GM13977 (cell line): Measurements from ENCODE around the gene ALKBH2.

ENCODE experiments used
- DNase-seq: peaks from one replicate; pipeline ENCODE4 v3.0.0; 2012; ENCODE audit warnings: low spot score
- CTCF ChIP-seq: IDR thresholded peaks from 2 replicates; pipeline ENCODE4 v1.5.1; 2012; ENCODE audit warnings: mild to moderate bottlenecking, control low read depth; ENCODE audit not compliant: insufficient read depth; ENCODE audit errors: extremely low read depth, missing control alignments
- in situ Hi-C: fragments of 300-500 bp; cut with MboI; formaldehyde crosslinking; loops from one replicate; pipeline ENCODE4 v1.12.0; 2022; ENCODE audit warnings: low sequenced_read_pairs, low pct_unique_long_range_greater_than_20kb, mixed read lengths, inconsistent platforms; ENCODE audit not compliant: unreplicated experiment

ALKBH2 gene

GRCh38 chr12:109124878-109125648 is 31.8 kb upstream of the ALKBH2 start:
- TF ChIP-seq CTCF: no peak
- DNase-seq: no peak
- in situ Hi-C loops: loop anchor here (25.0 kb wide), 1 partner anchor 262 kb away; no protein-coding TSS in a partner anchor

DNA sequence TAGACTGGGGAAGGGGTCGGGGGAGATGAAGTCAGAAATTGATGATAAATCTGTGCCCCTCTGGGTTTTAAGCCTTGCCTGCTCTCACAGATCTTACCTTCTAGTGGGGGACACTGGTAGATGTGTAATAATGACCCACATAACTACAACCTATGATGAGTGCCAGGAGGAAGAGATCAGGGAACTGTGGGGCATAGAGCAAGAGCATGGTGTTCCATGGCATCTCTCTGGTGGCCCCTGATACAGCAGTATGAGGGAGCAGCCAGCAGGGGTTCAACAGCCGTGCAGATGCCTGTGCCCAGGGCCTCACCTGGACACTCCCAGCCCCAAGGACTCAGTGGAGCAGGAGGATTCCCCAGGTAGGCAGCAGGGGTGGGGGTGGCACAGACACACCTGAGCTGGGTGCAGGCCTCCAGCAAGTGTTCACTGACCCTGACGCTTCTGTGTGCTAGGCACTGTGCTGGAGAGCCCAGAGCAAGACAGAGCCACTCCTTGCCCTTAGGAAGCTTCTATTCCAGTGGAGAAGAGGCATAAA is 28.1 kb upstream of the ALKBH2 start:
- no peak for TF ChIP-seq CTCF
- in situ Hi-C loops: loop anchor here (25.0 kb wide), 1 partner anchor 266 kb away; no protein-coding TSS in a partner anchor
- DNase-seq: no peak

DNA sequence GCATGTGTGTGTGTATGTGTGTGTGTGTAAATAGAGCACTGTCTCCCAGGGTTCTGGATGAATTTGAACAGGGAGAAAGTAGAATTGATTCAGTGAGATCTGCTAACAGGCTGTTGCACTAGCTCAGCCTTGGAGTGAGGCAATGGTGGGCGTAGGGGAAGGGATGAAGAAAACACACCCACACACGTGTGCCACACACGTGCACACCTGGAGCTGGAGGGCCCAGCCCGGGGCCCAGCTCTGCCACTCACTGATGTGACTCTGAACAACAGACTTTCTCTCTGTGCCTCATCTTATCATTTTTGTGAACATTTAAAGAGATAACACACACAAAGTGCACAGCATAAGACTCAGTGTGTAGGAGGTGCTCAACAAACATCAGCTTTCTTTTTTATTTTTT is 27.3 kb upstream of the ALKBH2 start:
- TF ChIP-seq CTCF: no peak
- in situ Hi-C loops: loop anchor here (25.0 kb wide), 1 partner anchor 267 kb away; no protein-coding TSS in a partner anchor
- no peak for DNase-seq

- TF ChIP-seq CTCF: no peak
- in situ Hi-C loops: loop anchor here (25.0 kb wide), 1 partner anchor 267 kb away; no protein-coding TSS in a partner anchor
- DNase-seq: no peak
These were observed 26.8 kb upstream of the ALKBH2 start for GRCh38 chr12:109120095-109120494.

GRCh38 chr12:109116611-109116949 is 23.3 kb upstream of the ALKBH2 start:
- in situ Hi-C loops: loop anchor here (25.0 kb wide), 1 partner anchor 271 kb away; no protein-coding TSS in a partner anchor
- DNase-seq: no peak
- no peak for TF ChIP-seq CTCF

DNA sequence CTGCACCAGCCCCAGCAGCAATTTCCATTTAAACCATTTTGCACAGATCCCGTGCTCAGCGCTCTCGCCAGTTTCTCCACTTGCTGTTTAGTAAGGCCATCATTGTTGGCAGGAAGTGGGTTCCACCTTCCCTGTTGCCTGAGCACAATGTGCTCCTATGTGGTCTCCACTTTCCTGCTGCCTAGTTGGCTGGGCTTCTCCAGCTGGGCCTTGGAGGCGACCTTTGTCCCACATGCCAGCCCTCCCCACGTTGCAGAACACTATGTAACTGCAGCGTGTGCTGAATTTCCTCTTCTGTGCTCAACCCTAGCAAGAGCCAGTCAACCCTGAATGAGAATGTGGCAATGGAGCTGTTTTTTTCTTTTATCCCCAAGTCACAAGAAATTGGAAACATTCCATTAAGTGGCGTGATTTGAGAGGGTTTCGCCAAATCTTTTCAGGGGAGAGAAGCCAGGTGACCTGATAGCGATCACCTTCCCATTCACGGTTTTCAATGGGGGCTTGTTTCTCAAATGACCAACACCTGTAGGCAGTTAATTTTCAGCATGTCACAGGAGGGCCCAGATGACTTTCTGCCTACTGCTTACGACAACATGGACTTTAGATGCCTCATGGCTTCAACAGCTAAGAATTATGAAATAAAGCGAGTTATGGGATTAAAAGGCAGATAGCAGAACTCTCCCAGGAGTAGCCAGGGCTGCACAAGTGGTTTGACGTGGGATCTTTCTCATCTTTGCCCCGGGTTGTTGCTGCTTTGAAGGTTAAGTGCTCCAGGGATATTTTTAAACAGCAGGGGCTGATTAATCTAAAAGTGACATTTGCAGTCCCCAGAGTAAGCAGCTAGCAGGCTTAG is 22.7 kb upstream of the ALKBH2 start, which contains the start of gene ACACB:
TSS of gene ACACB (plus strand) at position 830 of the 853 bp plus-strand sequence. CDS start 22,819 bp downstream, outside the sequence.
- no peak for DNase-seq
- TF ChIP-seq CTCF: no peak
- in situ Hi-C loops: loop anchor here (25.0 kb wide), 1 partner anchor 271 kb away; no protein-coding TSS in a partner anchor
